Panc1 (cell line): ENCODE data around the gene TES.
A peak's percentile ranks its signal among the peaks of the same experiment; 100 is the strongest.

Experiments used
- POLR2AphosphoS5 ChIP-seq: IDR thresholded peaks from 2 replicates; pipeline ENCODE4 v1.6.1; 2012; ENCODE audit warnings: mild to moderate bottlenecking, low read depth, low read length, moderate library complexity
- REST ChIP-seq, 2 experiments: IDR thresholded peaks; 2 replicates each; pipeline ENCODE4 v1.6.1; 2011 to 2012; ENCODE audit warnings: low read depth in 2 of 2, control low read depth in 1 of 2, low read length in 1 of 2, mild to moderate bottlenecking in 1 of 2, moderate library complexity in 1 of 2; ENCODE audit not compliant: insufficient read depth in 1 of 2
- SIN3A ChIP-seq: IDR thresholded peaks from 2 replicates; pipeline ENCODE4 v1.6.1; 2012; ENCODE audit warnings: low read depth, mild to moderate bottlenecking, low read length, moderate library complexity, borderline replicate concordance; ENCODE audit not compliant: insufficient read depth
- TF ChIP-seq, protein P1 (sequence below): fragments of 450-650 bp; IDR thresholded peaks from 2 replicates; pipeline ENCODE4 v1.5.1; 2017; ENCODE audit warnings: mild to moderate bottlenecking

DNA sequence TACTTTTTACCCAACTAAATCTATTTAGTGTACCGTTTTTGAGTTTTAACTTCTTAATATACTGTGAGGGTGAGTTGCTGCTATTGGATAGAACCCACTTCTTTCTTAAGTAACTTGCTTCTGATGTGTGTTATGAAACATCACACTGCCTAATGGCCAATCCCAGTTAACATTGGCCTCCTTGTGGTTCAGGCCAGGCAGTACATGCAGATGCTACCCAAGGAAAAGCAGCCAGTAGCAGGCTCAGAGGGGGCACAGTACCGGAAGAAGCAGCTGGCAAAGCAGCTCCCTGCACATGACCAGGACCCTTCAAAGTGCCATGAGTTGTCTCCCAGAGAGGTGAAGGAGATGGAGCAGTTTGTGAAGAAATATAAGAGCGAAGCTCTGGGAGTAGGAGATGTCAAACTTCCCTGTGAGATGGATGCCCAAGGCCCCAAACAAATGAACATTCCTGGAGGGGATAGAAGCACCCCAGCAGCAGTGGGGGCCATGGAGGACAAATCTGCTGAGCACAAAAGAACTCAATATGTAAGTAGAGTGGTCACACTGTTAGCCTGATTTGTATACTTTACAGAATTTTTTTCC lies 39.7 kb downstream of the TES start:
- TF ChIP-seq, protein P1, sequence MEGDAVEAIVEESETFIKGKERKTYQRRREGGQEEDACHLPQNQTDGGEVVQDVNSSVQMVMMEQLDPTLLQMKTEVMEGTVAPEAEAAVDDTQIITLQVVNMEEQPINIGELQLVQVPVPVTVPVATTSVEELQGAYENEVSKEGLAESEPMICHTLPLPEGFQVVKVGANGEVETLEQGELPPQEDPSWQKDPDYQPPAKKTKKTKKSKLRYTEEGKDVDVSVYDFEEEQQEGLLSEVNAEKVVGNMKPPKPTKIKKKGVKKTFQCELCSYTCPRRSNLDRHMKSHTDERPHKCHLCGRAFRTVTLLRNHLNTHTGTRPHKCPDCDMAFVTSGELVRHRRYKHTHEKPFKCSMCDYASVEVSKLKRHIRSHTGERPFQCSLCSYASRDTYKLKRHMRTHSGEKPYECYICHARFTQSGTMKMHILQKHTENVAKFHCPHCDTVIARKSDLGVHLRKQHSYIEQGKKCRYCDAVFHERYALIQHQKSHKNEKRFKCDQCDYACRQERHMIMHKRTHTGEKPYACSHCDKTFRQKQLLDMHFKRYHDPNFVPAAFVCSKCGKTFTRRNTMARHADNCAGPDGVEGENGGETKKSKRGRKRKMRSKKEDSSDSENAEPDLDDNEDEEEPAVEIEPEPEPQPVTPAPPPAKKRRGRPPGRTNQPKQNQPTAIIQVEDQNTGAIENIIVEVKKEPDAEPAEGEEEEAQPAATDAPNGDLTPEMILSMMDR = peak; percentile 59
- TF ChIP-seq REST (IDR thresholded peaks at IDR 0.05; ENCODE audit: insufficient read depth in 1 of 2, low read depth in 2 of 2, low read length in 1 of 2) = no peak
- TF ChIP-seq SIN3A = no peak
- TF ChIP-seq POLR2AphosphoS5 = no peak
